Upper lobe of left lung (tissue), 6 donors: ENCODE results near the gene TSPAN33. TPM values are rescaled to one million over a fixed set of nuclear protein-coding genes. Genes with fewer than 3 reads are reported as not detected.
"Not testable (repeated sequence)": the region's sequence is repeated elsewhere in the genome, so short reads cannot be mapped to it uniquely, and the experiment has no call there.

Experiments used
- ATAC-seq, 2 donors: fragments of 200-7000 bp; cut with Tn5 transposase; one replicate each; pipeline ENCODE4 v1.9.1; 2022; ENCODE audit warnings: mild to moderate bottlenecking in 2 of 2, moderate library complexity in 2 of 2; ENCODE audit not compliant: low FRiP score in 2 of 2
- DNase-seq, 2 donors: peaks; one replicate each; pipeline ENCODE4 v3.0.0-alpha.2; 2019 to 2020
- H3K27ac ChIP-seq, 4 donors: fragments of 200-600 bp; sonication (generic); one replicate each; pipeline ENCODE4 v1.5.1; 2016 to 2019
- H3K27me3 ChIP-seq, 4 donors: fragments of 200-600 bp; sonication (generic); one replicate each; pipeline ENCODE4 v1.5.1; 2017 to 2019
- H3K36me3 ChIP-seq, 4 donors: fragments of 200-600 bp; sonication (generic); one replicate each; pipeline ENCODE4 v1.5.1; 2016 to 2019
- H3K4me1 ChIP-seq, 4 donors: fragments of 200-600 bp; sonication (generic); one replicate each; pipeline ENCODE4 v1.5.1; 2018 to 2019
- H3K4me3 ChIP-seq, 4 donors: fragments of 200-600 bp; sonication (generic); one replicate each; pipeline ENCODE4 v1.5.1; 2017 to 2019; ENCODE audit warnings: mild to moderate bottlenecking in 2 of 4, moderate library complexity in 1 of 4
- H3K9me3 ChIP-seq, 4 donors: fragments of 200-600 bp; sonication (generic); one replicate each; pipeline ENCODE4 v1.5.1; 2018 to 2019
- EP300 ChIP-seq, 4 donors: sonication (generic); formaldehyde crosslinking; IDR thresholded peaks; one replicate each; pipeline ENCODE4 v1.5.1; 2017; ENCODE audit warnings: antibody characterized with exemption in 4 of 4, control low read depth in 2 of 4
- POLR2A ChIP-seq, 4 donors: fragments of 450-650 bp; IDR thresholded peaks; one replicate each; pipeline ENCODE4 v1.5.1; 2016 to 2017; ENCODE audit warnings: antibody characterized with exemption in 4 of 4, mild to moderate bottlenecking in 2 of 4
- POLR2AphosphoS5 ChIP-seq, 2 donors: sonication (generic); formaldehyde crosslinking; IDR thresholded peaks; one replicate each; pipeline ENCODE4 v1.5.1; 2017; ENCODE audit warnings: antibody characterized with exemption in 2 of 2
- WGBS, 2 donors: methylation state at CpG; one replicate each; pipeline ENCODE4 v1.1.5; 2017 to 2018; 5-methylcytosine and 5-hydroxymethylcytosine counted together
- total RNA-seq, 6 donors: library from RNA; depleted of rRNA in 4 of 6; stranded (reverse); fragments of >200 nt in 4 of 6; gene quantifications; one replicate each; pipeline versions ENCODE4 v1.1.0 to v1.2.1, GENCODE V29; 2016 to 2021
- TF ChIP-seq, protein P1 (sequence below), 6 experiments: fragments of 450-650 bp in 4 of 6; fragments of 200-600 bp in 2 of 6; sonication (generic) in 2 of 6; IDR thresholded peaks; one replicate each; pipeline ENCODE4 v1.5.1; 2016 to 2019; ENCODE audit warnings: antibody characterized with exemption in 6 of 6
- donor health status: DM: no; HTN: no; CAD: no; lungs with moderate emphysema.
- donor health status: DM: no; HTN: yes; CAD: no; lungs with severe emphysema.

Gene TSPAN33
- total RNA-seq, 6 donors from 2014 or later = 1.2 to 10.1 (median 4.0) TPM

DNA sequence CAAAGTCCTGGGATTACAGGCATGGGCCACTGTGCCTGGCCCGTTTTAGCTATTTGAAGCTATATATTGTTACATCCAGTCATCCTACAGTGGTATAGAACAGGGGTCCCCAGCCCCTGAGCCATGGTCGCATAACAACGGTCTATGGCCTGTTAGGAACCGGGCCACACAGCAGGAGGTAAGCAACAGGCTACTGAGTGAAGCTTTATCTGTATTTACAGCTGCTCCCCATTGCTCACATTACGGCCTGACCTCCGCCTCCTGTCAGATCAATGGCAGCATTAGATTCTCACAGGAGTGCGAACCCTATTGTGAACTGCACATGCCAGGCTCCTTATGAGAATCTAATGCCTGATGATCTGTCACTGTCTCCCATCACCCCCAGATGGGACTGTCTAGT lies 26.3 kb upstream of the TSPAN33 start:
- ATAC-seq = no peak
- Histone ChIP-seq H3K4me3 (no peak overlapping the region), H3K9me3 (peaks cover 0 to 11% (median 4%) of the 10 kb centered on the region in 4 donors), H3K27ac (no peak overlapping the region), H3K4me1 (peaks cover 0 to 4% (median 0%) of the 10 kb centered on the region in 4 donors), H3K27me3 (no peaks in the 10 kb centered on the region), H3K36me3 (no peaks in the 10 kb centered on the region)
- DNase-seq = no peak
- 89 to 94% methylated on average over 6 to 7 of the region's 7 CpGs for WGBS, 2 donors
- TF ChIP-seq POLR2AphosphoS5 (IDR thresholded peaks at IDR 0.05) (no peak), EP300 (IDR thresholded peaks at IDR 0.05) (no peak), POLR2A (IDR thresholded peaks at IDR 0.05) (no peak)
- TF ChIP-seq, protein P1, sequence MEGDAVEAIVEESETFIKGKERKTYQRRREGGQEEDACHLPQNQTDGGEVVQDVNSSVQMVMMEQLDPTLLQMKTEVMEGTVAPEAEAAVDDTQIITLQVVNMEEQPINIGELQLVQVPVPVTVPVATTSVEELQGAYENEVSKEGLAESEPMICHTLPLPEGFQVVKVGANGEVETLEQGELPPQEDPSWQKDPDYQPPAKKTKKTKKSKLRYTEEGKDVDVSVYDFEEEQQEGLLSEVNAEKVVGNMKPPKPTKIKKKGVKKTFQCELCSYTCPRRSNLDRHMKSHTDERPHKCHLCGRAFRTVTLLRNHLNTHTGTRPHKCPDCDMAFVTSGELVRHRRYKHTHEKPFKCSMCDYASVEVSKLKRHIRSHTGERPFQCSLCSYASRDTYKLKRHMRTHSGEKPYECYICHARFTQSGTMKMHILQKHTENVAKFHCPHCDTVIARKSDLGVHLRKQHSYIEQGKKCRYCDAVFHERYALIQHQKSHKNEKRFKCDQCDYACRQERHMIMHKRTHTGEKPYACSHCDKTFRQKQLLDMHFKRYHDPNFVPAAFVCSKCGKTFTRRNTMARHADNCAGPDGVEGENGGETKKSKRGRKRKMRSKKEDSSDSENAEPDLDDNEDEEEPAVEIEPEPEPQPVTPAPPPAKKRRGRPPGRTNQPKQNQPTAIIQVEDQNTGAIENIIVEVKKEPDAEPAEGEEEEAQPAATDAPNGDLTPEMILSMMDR (IDR thresholded peaks at IDR 0.05) = no peak

DNA sequence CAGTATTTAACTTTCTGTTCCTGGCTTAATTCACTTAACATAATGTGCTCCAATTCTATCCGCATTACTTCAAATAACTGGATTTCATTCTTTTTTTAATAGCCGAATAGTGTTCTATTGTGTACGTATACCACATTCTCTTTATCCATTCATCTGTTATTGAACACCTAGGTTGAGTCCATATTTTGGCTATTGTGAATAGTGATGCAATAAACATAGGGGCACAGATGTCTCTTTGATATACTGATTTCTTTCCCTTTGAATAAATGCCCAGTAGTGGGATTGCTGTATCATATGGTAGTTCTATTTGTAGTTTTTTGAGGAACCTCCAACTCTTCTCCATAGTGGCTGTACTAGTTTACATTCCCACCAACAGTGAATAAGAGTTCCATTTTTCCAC lies 25.5 kb upstream of the TSPAN33 start:
- WGBS, 2 donors = 80 to 98% methylated on average over 3 of the region's 3 CpGs
- Histone ChIP-seq H3K27me3 (no peaks in the 10 kb centered on the region), H3K9me3 (peaks cover 0 to 11% (median 4%) of the 10 kb centered on the region in 4 donors), H3K36me3 (no peaks in the 10 kb centered on the region), H3K4me1 (peaks cover 0 to 4% (median 0%) of the 10 kb centered on the region in 4 donors), H3K4me3 (no peak overlapping the region), H3K27ac (no peak overlapping the region)
- ATAC-seq = no peak
- no peak for DNase-seq
- TF ChIP-seq POLR2AphosphoS5 (IDR thresholded peaks at IDR 0.05) (no peak), EP300 (IDR thresholded peaks at IDR 0.05) (no peak), POLR2A (IDR thresholded peaks at IDR 0.05) (no peak)
- TF ChIP-seq, protein P1 (IDR thresholded peaks at IDR 0.05) = no peak

DNA sequence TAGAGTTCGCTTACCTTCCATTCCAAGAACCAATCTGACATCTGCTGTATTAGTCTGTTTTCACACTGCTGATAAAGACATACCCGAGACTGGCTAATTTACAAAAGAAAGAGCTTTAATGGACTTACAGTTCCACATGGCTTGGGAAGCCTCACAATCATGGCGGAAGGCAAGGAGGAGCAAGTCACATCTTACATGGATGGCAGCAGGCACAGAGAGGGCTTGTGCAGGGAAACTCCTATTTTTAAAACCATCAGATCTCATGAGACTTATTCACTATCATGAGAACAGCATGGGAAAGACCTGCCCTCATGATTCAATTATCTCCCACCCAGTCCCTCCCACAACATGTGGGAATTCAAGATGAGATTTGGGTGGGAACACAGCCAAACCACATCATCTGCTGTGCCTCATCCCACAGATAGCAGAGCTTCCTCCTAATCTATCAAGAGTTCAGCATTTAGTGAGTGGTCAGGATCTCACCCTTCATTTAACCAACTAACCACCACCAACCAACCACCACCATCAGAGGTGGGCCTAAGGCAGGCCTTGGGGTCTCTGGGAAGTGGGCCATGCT lies 22.9 kb upstream of the TSPAN33 start:
- H3K36me3 ChIP-seq, H3K9me3 ChIP-seq, ATAC-seq, H3K27ac ChIP-seq, DNase-seq, H3K4me1 ChIP-seq, H3K4me3 ChIP-seq, H3K27me3 ChIP-seq: not testable (repeated sequence)
- 88 to 89% methylated on average over 3 of the region's 3 CpGs for WGBS, 2 donors

DNA sequence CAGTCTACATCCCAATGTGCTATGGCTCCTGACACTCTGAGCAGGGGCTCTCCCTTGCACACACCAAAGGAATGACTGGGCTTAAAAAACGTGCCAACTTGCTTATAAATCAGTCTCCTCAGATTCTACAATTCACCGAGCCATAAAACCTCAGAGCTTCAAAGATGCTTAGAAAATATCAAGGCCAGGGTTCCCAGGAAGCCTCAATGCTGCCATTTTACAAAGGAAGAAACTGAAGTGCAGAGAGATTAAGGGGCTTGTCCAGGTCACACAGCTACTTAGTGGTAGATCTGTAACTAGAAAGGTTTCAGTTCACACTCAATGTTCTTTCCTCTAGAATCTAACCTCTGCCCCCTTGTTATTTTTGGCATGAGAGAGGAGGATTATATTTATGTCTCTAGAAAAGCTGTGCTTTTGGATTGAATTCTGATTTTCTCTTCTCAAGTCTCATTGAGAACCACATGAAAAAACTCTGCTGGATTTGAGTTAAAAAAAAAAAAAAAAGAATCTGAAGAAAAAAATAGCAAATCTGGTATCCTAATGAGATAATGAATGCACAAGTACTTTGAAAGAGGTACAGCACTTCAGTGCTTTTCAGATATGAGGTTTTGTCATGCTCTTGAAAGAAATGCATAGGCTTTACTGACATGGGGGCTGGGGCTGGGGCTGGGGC lies 22.3 kb upstream of the TSPAN33 start:
- Histone ChIP-seq H3K27me3 (no peaks in the 10 kb centered on the region), H3K4me1 (peaks cover 0 to 4% (median 0%) of the 10 kb centered on the region in 4 donors), H3K4me3 (no peak overlapping the region), H3K27ac (no peak overlapping the region), H3K36me3 (no peaks in the 10 kb centered on the region), H3K9me3 (peaks cover 0 to 8% (median 2%) of the 10 kb centered on the region in 4 donors)
- WGBS, 2 donors = 50 to 60% methylated on average over 1 to 2 of the region's 2 CpGs
- ATAC-seq (no peak), DNase-seq (no peak)
- no peak for TF ChIP-seq POLR2A (IDR thresholded peaks at IDR 0.05)
- TF ChIP-seq, protein P1 (IDR thresholded peaks at IDR 0.05) = no peak
- no peak for TF ChIP-seq EP300 (IDR thresholded peaks at IDR 0.05)
- TF ChIP-seq POLR2AphosphoS5 (IDR thresholded peaks at IDR 0.05) = no peak

DNA sequence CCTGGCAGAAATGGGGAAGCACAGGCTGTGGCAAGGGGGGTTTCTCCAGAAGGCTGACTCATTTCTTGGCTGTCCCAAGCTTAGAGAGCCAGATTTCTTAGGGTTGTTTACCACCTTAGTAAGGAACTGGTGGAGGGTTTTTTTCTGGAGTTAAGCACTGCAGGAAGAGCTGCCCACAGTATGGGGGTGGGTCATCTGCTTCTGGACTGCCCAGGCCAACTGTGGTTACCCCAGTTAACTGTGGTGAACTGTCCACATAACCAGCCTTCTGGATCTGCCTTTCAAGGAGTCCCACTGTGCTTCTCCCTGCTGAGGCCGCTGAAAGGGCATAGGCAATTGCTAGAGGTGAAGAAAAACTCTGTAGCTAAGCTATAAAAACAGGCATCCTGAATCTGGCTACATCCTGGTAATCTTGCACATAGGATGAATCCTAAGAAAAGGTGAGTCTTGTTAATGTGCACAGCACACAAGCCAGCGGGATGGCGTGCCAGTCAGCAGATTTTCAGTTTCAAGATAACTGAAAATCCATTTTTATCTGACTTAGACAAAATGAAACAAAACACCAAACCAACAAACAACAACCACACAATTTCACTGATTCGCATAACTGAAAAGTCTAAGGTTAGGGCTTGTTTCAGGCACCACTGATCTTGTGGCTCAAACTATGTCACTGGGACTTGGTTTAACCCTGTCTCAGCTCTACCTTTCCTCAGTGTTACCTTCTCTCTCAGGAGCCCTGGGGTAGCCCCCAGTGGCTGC lies 21.6 kb upstream of the TSPAN33 start:
- DNase-seq (peak in 1 of 2 donors; percentile 31), ATAC-seq (peak in 1 of 2 donors; percentile 54)
- peaks cover 0 to 4% (median 0%) of the 10 kb centered on the region in 4 donors for H3K4me1 ChIP-seq
- H3K36me3 ChIP-seq = no peaks in the 10 kb centered on the region
- H3K27me3 ChIP-seq = no peaks in the 10 kb centered on the region
- no peak for TF ChIP-seq POLR2A (IDR thresholded peaks at IDR 0.05)
- WGBS, 2 donors = 79 to 81% methylated on average over 4 of the region's 4 CpGs
- H3K4me3 ChIP-seq = no peak overlapping the region
- peaks cover 0 to 8% (median 2%) of the 10 kb centered on the region in 4 donors for H3K9me3 ChIP-seq
- no peak overlapping the region for H3K27ac ChIP-seq
